ENCODE data around the gene SCAPER. TPM values are rescaled to one million over a fixed set of nuclear protein-coding genes. Genes with fewer than 3 reads are reported as not detected.

The SCAPER gene
- total RNA-seq, 4 donors from 2014 or later, result 18.7 to 22.4 (median 19.2) TPM

- H3K27me3 ChIP-seq, result no peaks in the 10 kb centered on the region
- intact Hi-C loops (cut with DNase I), result no loop called here
- WGBS, result 64% methylated on average over 2 of the region's 2 CpGs
- H3K27ac ChIP-seq (replicated peaks in 1 of 4), result no peak overlapping the region
- H3K4me3 ChIP-seq, result no peak overlapping the region
- H3K4me1 ChIP-seq, result no peaks in the 10 kb centered on the region
- peaks cover 0 to 4% (median 0%) of the 10 kb centered on the region in 4 donors for H3K9me3 ChIP-seq
- TF ChIP-seq CTCF (IDR thresholded peaks at IDR 0.05), result no peak
- no peak for TF ChIP-seq POLR2AphosphoS5 (IDR thresholded peaks at IDR 0.05)
- TF ChIP-seq EP300 (IDR thresholded peaks at IDR 0.05), result no peak
- TF ChIP-seq POLR2A (IDR thresholded peaks at IDR 0.05; ENCODE audit: low read depth), result no peak
- no peaks in the 10 kb centered on the region for H3K36me3 ChIP-seq
- no peak for DNase-seq (ENCODE audit: extremely low spot score)
Measured at GRCh38 chr15:76566276-76566675, 338.9 kb downstream of the SCAPER start.

- WGBS, result 71% methylated on average over 1 of the region's 1 CpG
- H3K4me3 ChIP-seq, result no peak overlapping the region
- H3K27me3 ChIP-seq, result no peaks in the 10 kb centered on the region
- no peaks in the 10 kb centered on the region for H3K4me1 ChIP-seq
- no peak for DNase-seq (ENCODE audit: extremely low spot score)
- H3K9me3 ChIP-seq, result peaks cover 0 to 4% (median 0%) of the 10 kb centered on the region in 4 donors
- H3K36me3 ChIP-seq, result no peaks in the 10 kb centered on the region
- intact Hi-C loops (cut with DNase I), result no loop called here
- TF ChIP-seq EP300 (IDR thresholded peaks at IDR 0.05) (no peak), POLR2AphosphoS5 (IDR thresholded peaks at IDR 0.05) (no peak), POLR2A (IDR thresholded peaks at IDR 0.05; ENCODE audit: low read depth) (no peak), CTCF (IDR thresholded peaks at IDR 0.05) (no peak)
- H3K27ac ChIP-seq (replicated peaks in 1 of 4), result no peak overlapping the region
Measured at GRCh38 chr15:76565366-76565765, 339.8 kb downstream of the SCAPER start.

- TF ChIP-seq EP300 (IDR thresholded peaks at IDR 0.05), result no peak
- TF ChIP-seq CTCF (IDR thresholded peaks at IDR 0.05), result no peak
- TF ChIP-seq POLR2AphosphoS5 (IDR thresholded peaks at IDR 0.05), result no peak
- TF ChIP-seq POLR2A (IDR thresholded peaks at IDR 0.05; ENCODE audit: low read depth), result no peak
- Histone ChIP-seq H3K4me3 (no peak overlapping the region), H3K9me3 (no peaks in the 10 kb centered on the region), H3K27me3 (no peaks in the 10 kb centered on the region), H3K4me1 (no peaks in the 10 kb centered on the region), H3K36me3 (no peaks in the 10 kb centered on the region), H3K27ac (replicated peaks in 1 of 4) (no peak overlapping the region)
- intact Hi-C loops (cut with DNase I), result no loop called here
- 90% methylated on average over 1 of the region's 1 CpG for WGBS
- DNase-seq (ENCODE audit: extremely low spot score), result no peak
Measured at GRCh38 chr15:76555247-76555646, 349.9 kb downstream of the SCAPER start.

- WGBS, result 85% methylated on average over 2 of the region's 2 CpGs
- H3K36me3 ChIP-seq, result no peaks in the 10 kb centered on the region
- no peak overlapping the region for H3K27ac ChIP-seq (replicated peaks in 1 of 4)
- H3K9me3 ChIP-seq, result no peaks in the 10 kb centered on the region
- DNase-seq (ENCODE audit: extremely low spot score), result no peak
- TF ChIP-seq EP300 (IDR thresholded peaks at IDR 0.05) (no peak), POLR2A (IDR thresholded peaks at IDR 0.05; ENCODE audit: low read depth) (no peak), CTCF (IDR thresholded peaks at IDR 0.05) (no peak), POLR2AphosphoS5 (IDR thresholded peaks at IDR 0.05) (no peak)
- no peaks in the 10 kb centered on the region for H3K4me1 ChIP-seq
- no peaks in the 10 kb centered on the region for H3K27me3 ChIP-seq
- intact Hi-C loops (cut with DNase I), result no loop called here
- no peak overlapping the region for H3K4me3 ChIP-seq
Measured at GRCh38 chr15:76553564-76553963, 351.6 kb downstream of the SCAPER start.

GRCh38 chr15:76553102-76553501 lies 352.0 kb downstream of the SCAPER start:
- DNase-seq (ENCODE audit: extremely low spot score), result no peak
- H3K27me3 ChIP-seq, result no peaks in the 10 kb centered on the region
- H3K27ac ChIP-seq (replicated peaks in 1 of 4), result no peak overlapping the region
- no peaks in the 10 kb centered on the region for H3K4me1 ChIP-seq
- H3K36me3 ChIP-seq, result no peaks in the 10 kb centered on the region
- intact Hi-C loops (cut with DNase I), result no loop called here
- 100% methylated on average over 3 of the region's 5 CpGs for WGBS
- H3K9me3 ChIP-seq, result no peaks in the 10 kb centered on the region
- TF ChIP-seq EP300 (IDR thresholded peaks at IDR 0.05) (no peak), CTCF (IDR thresholded peaks at IDR 0.05) (no peak), POLR2AphosphoS5 (IDR thresholded peaks at IDR 0.05) (no peak), POLR2A (IDR thresholded peaks at IDR 0.05; ENCODE audit: low read depth) (no peak)
- H3K4me3 ChIP-seq, result no peak overlapping the region

Measured in esophagus muscularis mucosa (tissue), 4 donors.